ENCODE data around the gene LRRC2.
"Not testable (repeated sequence)": the region's sequence is repeated elsewhere in the genome, so short reads cannot be mapped to it uniquely, and the experiment has no call there.

Gene LRRC2

GRCh38 chr3:46580675-46581074 lies 14.6 kb upstream of the LRRC2 start:
- DNase-seq, result no peak

- DNase-seq, result no peak
These were observed 13.7 kb upstream of the LRRC2 start for GRCh38 chr3:46579756-46580286.

GRCh38 chr3:46578973-46579755 lies 13.1 kb upstream of the LRRC2 start:
- no peak for DNase-seq

GRCh38 chr3:46577580-46578249 lies 11.6 kb upstream of the LRRC2 start:
- not testable (repeated sequence) for DNase-seq

- DNase-seq, result no peak
These were observed 10.8 kb upstream of the LRRC2 start for GRCh38 chr3:46576879-46577278.

GRCh38 chr3:46576386-46576785 lies 10.3 kb upstream of the LRRC2 start:
- no peak for DNase-seq

- DNase-seq, result no peak
These were observed 9.6 kb upstream of the LRRC2 start for GRCh38 chr3:46575577-46576222.

GRCh38 chr3:46574881-46575576 lies 8.9 kb upstream of the LRRC2 start:
- no peak for DNase-seq

GRCh38 chr3:46574243-46574646 lies 8.1 kb upstream of the LRRC2 start:
- no peak for DNase-seq

GRCh38 chr3:46573701-46574100 lies 7.6 kb upstream of the LRRC2 start:
- no peak for DNase-seq

GRCh38 chr3:46571684-46572083 lies 5.6 kb upstream of the LRRC2 start:
- no peak for DNase-seq

- no peak for DNase-seq
These were observed 479 bp downstream of the LRRC2 start for GRCh38 chr3:46565607-46566039.

- DNase-seq, result no peak
These were observed 1.0 kb downstream of the LRRC2 start for GRCh38 chr3:46565077-46565476.

- no peak for DNase-seq
These were observed 1.7 kb downstream of the LRRC2 start for GRCh38 chr3:46564190-46565021.

- DNase-seq, result no peak
These were observed 4.2 kb downstream of the LRRC2 start for GRCh38 chr3:46561951-46562350.

- DNase-seq, result no peak
These were observed 4.6 kb downstream of the LRRC2 start for GRCh38 chr3:46561511-46561910.

- no peak for DNase-seq
These were observed 6.9 kb downstream of the LRRC2 start for GRCh38 chr3:46559091-46559704.

- DNase-seq, result peak; percentile 75
These were observed 7.7 kb downstream of the LRRC2 start for GRCh38 chr3:46558184-46559043.

GRCh38 chr3:46557814-46558183 lies 8.3 kb downstream of the LRRC2 start:
- no peak for DNase-seq

GRCh38 chr3:46553154-46553553 lies 12.9 kb downstream of the LRRC2 start:
- no peak for DNase-seq

GRCh38 chr3:46552538-46552937 lies 13.6 kb downstream of the LRRC2 start:
- DNase-seq, result no peak
